Activated CD4-positive, alpha-beta T cell treated with anti-CD3 and anti-CD28 coated beads, Interleukin-2, amount 50 U/mL, for 24 hours (primary cell): ENCODE results near the gene MYO6.

Experiments
- DNase-seq, 2 donors: peaks; one replicate each; pipeline ENCODE4 v3.0.0-alpha.2; 2020; ENCODE audit warnings: low read depth in 1 of 2, low spot score in 1 of 2

MYO6 gene

DNA sequence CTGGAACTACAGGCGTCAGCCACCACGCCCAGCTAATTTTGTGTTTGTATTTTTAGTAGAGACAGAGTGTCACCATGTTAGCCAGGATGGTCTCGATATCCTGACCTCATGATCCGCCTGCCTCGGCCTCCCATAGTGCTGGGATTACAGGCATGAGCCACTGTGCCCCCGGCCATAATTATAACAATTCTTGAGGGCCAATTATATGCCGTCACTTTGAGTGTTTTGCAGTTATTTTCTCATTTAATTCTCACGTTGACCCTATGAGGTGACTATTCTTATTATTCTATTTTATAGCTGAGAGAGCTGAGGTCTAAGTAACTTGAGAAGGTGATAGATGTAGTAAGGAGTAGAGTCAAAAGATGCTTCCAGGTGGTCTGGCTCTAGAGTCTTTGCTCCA is 13.0 kb downstream of the MYO6 start:
- DNase-seq, result no peak

DNA sequence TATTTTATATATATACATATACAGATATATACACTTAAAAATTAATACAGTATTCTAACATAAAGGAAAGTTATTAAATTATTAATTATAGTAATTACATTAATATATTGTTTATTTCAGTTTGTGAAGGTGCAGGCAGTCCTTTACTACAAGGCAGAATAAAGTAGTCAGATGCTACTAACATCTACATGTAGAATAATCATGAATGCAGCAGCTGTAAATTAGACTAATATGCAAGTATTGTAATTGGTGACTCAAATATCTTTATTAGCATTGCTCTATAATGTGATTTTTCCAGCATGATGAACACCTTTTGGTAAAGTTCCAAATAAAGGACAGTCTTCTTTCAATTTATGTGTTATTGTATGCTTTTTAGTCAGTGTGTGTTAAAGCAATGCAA is 17.3 kb downstream of the MYO6 start:
- DNase-seq, result no peak

DNA sequence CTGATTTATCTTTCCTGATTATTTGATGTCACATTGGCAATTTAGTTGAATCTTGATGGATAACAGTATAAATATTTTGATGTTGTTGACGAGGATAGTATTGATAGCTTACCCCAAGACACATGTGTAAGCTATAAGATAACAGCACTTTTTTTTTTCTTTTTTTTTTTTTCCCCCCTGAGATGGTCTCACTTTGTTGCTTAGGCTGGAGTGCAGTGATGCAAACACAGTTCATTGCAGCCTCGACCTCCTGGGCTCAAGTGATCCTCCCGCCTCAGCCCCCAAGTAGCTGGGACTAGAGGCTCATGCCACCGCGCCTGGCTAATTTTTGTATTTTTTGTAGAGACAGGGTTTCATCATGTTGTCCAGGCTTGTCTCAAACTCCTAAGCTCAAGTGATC is 21.8 kb downstream of the MYO6 start:
- no peak for DNase-seq

DNA sequence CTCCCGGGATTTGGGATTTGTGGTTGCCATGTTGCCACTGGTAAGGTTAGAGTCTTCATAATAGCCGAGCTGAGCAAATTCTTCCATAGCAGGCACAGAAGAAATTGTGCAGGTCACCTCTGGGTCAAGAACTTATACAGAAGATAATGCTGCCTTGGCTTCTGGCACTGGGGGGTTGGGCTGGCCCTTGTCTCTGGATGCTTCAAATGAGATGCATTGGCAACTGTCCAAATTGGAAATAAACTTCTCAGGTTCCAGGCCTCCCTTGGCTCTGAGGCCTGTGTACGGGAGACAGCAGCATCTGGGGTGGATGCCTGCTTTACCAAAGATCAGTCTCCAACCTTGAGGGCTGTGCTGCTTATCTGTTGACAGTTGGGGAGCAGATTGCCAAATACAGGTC is 26.2 kb downstream of the MYO6 start:
- no peak for DNase-seq

DNA sequence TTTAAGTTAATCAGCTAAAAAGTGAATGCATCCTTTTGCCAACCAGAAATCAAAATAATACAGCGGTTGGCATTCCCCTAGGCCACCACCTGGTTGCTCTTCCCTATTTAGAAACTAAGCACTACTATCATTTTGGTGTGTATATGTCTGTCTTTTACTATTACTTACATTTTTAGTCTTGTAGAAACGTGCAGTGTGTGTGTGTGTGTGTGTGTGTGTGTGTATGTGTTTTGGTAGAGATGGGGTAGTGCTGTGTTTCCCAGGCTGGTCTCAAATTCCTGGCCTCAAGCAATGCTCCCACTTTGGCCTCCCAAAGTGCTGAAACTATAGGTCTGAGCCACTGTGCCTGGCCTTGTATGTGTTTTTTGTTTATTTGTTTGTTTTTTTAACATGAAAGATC is 27.4 kb downstream of the MYO6 start:
- no peak for DNase-seq

DNA sequence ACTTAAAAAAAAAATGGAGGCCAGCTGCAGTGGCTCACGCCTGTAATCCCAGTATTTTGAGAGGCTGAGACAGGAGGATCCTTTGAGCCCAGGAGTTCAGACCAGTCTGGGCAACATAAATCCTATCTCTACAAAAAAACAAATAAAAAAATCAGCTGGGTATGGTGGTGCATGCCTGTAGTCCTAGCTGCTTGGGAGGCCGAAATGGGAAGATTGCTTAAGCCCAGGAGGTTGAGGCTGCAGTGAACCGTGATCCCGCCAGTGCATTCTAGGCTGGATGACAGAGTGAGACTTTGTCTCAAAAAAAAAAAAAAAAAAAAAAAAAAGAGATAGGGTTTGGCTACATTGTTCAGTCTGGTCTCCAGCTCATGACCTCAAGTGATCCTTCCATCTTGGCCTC is 29.7 kb downstream of the MYO6 start:
- no peak for DNase-seq

DNA sequence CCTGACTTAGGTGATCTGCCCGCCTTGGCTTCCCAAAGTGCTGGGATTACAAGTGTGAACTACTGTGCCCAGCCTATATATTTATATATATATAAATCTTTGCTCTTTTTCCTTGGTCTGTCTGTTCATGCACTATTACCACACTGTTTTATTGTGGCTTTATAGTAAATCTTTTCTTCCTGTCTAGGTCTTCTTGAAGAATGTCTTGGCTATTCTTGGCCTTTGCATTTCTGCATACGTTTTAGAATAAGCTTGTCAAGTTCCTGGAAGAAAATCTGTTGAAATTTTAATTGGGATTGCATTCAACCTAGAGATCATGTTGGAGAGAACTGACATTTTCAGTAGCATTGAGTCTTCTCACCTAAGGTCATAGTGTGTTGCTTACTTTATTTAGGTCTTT is 37.1 kb downstream of the MYO6 start:
- DNase-seq, result no peak

DNA sequence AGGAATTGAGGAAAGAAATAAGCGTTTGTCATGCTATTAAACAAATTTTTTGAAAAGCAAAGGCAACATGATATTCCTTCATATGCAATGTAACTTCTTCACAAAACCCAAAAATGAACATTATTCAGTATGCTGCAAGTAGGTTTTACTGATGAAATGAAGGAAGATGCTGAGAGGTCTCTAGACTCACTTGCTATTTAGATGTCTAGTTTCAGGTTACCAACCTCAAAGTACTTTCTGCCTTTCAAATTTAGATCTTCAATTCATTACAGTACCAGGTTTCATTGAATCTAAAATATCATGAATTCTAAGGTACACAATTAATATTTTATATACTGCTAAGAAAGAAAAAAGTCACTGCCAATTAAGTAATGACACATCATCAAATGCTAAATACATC is 39.9 kb downstream of the MYO6 start:
- DNase-seq, result no peak

DNA sequence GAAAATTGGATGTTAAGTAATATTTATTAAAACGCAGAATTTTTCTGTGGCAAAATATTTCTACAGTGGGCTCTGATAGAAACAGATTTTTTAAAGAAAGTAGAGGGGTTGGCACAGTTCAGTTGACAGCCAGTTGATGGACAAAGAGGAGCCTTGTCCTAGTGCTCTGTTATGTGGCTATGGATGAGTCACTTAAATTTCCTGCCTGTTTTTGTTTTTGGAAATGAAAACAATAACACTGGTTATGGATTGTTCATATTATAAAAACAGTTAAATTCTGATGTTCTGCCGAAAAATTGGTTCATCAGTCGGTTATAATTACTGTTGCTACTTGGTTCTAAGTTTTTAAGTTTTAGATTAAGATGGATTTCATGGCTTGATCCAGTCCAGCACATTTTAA is 42.8 kb downstream of the MYO6 start:
- no peak for DNase-seq

DNA sequence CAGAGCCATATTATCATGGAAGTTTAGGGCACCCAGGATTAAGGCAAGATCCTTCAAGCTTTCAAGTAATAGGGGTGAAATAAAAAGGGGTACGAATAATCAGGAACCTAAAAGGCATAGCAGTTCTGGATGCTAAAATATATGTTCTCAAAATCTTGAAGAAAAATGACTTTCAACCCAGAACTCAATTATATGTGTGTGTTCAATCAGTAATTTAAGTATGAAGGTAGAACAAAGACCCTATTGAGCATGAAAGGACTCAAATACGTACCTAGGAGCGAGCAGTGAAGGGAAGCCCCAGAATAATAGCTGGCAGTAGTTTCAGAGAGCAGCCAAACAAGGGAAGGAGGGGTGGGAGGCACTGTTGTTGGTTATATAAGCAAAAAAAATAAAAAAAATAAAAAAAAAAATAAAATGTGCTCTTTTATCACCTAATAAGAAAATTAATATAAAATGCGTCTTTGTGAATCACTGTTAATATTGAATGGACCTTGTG is 45.4 kb downstream of the MYO6 start:
- DNase-seq, result no peak

DNA sequence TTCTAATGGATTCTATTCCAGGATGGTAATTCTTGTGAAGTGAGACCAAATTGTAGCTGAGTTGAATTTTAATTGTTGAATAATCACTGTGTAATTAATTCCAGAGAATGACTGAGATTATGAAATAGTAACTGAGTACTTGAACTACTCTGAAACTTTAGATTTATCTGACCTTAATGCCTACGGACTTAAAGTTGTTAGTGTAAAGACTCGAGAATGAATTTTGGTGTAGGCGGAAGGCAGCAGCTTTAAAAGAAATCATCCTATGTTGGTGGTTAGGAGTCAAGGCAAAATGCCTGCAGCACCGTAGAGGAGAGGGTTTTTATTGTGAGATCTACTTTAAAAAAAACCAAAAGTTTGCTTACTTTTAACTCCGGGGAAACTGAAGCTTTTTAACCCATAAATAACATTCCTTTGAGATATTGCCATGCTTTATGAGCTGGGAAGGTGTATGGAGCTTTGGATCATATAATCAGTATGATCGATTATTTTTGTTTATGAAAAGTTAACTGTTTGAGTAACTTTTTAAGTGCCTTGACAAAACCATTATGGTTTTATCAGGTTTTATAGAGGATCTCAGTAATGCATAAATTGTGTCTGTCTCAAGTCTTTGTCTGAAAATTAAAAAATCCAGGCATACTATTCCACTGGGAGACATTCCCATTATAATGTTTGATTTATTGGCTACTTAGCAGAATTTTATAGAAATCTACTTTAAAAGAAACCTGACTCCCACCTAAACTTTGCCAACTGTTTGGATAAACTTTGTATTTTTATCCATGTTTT is 46.1 kb downstream of the MYO6 start:
- no peak for DNase-seq

DNA sequence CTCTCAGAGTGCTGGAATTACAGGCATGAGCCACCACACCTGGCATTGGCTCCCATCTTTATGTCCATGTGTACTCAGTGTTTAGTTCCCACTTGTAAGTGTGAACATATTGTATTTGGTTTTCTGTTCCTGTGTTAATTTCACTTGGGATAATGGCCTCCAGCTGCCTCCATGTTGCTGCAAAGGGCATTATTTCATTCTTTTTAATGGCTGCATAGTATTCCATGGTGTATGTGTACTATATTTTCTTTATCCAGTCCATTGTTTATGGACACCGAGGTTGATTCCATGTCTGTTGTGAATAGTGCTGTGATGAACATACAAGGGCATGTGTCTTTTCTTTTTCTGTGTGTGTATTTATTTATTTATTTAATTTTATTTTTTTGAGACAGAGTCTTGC is 47.7 kb downstream of the MYO6 start:
- no peak for DNase-seq

DNA sequence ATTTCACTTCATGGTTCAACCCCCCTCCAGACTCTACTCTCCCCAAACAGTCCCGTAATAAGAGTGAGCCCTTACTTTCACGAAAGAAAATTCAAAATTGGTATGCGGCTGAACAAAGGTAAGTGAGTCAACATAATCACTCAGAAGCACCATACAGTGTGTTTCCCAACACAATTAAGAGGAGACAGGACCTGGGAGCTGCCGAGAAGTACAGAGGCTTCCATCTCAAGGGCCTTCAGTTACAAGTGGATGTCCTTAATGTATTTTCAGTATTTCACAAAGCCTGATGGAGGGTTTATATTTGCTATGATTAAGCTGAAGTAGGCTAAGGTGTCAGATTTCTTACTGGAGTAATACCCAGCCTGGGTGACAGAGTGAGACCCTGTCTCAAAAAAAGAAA is 51.1 kb downstream of the MYO6 start:
- DNase-seq, result no peak

DNA sequence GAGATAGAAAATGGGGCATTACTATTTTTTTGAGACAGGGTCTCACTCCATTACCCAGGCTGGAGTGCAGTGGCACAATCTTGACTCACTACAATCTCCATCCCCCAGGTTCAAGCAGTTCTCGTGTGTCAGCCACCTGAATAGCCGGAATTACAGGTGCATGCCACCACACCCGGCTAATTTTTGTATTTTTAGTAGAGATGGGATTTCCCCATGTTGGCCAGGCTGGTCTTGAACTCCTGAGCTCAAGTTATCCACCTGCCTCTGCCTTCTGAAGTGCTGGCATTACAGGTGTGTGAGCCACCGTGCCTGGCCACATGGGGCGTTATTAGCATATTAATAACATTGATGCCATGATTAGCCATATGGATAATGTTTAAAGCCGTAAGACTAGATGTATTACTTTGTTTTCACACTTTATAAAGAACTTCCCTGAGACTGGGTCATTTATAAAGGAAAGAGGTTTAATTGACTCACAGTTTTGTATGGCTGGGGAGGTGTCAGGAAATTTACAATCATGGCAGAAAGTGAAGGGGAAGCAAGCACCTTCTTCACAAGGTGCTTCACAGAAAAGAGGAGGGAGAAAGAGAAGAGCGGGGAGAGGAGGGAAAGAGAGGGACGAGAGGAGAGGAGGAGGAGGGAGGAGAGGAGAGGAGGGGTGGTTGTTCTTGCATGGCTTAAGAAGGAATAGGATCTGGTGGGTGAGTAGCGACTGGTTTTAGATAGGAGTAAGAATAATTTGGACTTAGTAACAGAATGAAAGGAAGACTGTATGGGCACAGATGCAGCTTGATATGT is 51.9 kb downstream of the MYO6 start:
- DNase-seq, result no peak

DNA sequence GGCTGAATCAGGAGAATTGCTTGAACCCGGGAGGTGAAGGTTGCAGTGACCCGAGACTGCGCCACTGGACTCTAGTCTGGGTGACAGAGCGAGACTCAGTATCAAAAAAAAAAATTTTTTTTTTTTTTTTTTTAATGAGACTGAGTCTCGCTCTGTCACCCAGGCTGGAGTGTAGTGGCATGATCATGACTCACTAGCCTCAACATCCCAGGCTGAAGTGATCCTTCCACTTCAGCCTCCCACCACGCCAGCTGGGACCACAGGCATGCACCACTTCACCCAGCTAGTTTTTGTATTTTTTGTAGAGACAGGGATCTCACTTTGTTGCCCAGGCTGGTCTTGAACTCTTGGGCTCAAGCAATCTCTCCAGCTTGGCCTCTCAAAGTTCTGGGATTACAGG is 53.3 kb downstream of the MYO6 start:
- DNase-seq, result no peak

DNA sequence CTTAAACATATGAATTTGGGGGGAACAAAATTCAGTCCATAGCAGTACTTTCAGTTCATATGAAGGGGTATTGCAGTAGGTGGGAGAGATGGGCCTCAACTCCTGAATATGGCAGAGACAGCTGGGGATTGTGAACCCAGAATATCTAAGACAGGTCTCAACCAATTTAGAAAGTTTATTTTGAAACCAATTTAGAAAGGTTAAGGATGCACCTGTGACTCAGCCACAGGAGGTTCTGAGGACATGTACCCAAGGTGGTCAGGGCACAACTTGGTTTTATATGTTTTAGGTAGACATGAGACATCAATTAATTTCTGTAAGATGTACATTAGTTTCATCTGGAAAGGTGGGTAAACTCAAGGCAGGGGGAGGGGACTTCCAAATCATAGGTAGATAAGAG is 59.5 kb downstream of the MYO6 start:
- DNase-seq, result no peak

DNA sequence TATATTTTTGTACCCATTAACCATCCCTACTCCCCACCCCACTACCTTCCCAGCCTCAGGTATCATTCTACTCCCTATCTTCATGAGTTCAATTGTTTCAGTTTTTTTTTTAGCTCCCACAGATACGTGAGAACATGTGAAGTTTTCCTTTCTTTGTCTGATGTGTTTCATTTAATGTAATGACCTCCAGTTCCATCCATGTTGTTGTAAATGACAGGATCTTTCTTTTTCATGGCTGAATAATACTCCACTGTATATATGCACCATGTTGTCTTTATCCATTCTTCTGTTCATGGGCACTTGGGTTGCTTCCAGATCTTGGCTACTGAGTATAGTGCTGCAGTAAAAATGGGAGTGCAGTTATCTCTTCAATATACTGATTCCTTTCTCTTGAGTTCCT is 63.5 kb downstream of the MYO6 start:
- no peak for DNase-seq

DNA sequence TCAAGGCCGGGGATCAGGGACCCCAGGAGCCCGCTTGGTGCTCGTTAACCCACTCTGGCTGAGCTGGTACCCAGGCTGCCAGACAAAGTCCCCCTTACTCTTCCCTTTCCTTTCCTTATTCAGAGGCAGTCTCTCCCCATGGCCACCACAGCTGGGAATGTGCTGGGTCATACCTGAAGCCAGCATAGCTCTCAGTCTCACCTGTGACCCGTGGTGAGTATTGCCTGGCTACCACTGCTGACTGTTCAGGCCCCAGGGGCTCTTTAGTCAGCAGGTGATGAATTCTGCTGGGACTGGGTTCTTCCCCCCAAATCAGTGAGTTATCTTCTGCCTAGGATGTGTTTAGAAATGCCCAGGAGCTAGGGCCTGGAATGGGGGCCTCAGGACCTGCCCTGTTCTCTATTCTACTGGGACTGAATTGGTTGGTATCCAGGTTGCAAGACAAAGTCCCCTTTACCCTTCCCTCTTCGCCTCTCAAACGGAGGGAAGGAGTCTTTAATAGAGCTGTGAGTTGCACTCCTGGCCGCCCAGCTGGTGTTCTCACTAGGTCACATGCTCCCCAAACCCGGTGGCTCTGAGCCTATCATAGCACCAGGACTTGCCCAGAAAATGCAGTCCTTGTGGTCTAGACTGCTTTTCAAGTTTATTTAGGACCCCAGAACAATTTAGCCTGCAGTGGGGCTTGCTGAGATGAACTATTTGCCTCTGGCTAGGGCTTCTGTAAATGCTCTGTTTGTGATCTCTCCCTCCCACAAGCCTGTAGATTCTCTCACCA is 64.6 kb downstream of the MYO6 start:
- DNase-seq, result no peak

DNA sequence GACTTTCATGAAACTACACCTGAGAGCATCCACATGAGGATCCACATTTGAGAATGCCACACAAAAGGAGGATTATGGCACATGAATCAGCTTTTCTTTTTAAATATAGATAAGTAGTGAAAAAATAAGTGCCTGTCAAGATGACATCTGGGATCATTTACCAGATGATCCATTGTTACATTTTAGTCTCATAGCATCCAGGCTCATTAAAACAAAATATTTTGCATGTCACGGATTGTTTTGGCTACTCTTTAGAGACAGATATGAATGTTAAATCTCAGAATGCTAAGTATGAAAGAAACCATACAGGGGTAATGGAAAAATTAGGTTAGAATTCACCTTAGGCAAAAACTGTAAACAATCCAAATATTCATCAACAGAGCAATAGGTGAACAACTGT is 66.7 kb downstream of the MYO6 start:
- no peak for DNase-seq

DNA sequence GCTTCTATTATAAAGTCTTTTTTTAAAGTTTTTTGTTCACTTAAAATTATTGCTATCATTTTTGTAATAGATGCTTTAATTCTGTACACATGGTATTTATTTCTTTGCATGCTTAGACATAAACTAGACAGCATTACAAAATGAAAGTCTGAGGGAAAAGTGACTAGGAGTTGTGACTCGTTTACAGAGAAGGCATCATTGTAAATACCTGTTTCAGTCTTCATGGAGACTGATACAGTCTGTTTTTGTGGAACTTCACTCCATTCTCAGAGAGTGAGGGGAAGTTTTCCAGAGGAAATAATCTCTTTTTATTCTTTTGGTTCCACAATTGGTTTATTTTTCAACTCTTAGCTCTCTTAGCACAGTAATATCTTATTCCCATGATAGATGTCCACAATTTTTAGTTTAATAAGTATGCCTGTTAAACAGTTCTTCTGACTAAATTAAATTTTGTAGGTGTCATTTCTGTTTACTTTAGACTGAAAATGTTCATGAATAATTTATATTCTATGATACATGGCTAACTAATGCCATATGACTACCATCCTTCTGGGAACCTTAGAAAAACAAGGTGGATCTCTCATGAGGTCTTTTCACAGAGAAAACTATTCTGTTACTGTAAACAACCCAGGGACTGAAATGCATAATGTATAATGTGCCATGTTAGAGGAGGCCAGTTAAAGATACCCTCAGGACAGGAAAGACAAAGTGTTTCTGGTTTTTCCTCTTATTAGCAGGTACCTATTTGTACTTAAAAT is 69.2 kb downstream of the MYO6 start:
- no peak for DNase-seq
